CD14-positive monocyte (primary cell): ENCODE measurements around the gene PIAS1. TPM values are rescaled to one million over a fixed set of nuclear protein-coding genes. Genes with fewer than 3 reads are reported as not detected.
A peak's percentile ranks its signal among the peaks of the same experiment; 100 is the strongest.

Experiments
- DNase-seq, 3 donors: peaks; one replicate each; pipeline ENCODE4 v3.0.0-alpha.2; 2011 to 2022
- H2AFZ ChIP-seq: 2 replicates; pipeline ENCODE4 v1.6.0; 2012; ENCODE audit warnings: mild to moderate bottlenecking, low read depth, low read length, inconsistent platforms; ENCODE audit not compliant: insufficient read depth, poor library complexity, severe bottlenecking
- H3K27ac ChIP-seq, 2 donors: 1 replicate in 1 of 2; 2 replicates in 1 of 2; pipeline ENCODE4 v1.5.1; 2012 to 2013; ENCODE audit warnings: low read length in 2 of 2, control low read depth in 1 of 2, inconsistent platforms in 1 of 2, low read depth in 1 of 2, mild to moderate bottlenecking in 1 of 2
- H3K27me3 ChIP-seq, 2 donors: one replicate each; pipeline versions ENCODE4 v1.6.0 to v1.6.1; 2011 to 2013; ENCODE audit warnings: low read length in 2 of 2; ENCODE audit not compliant: control insufficient read depth in 2 of 2, insufficient read depth in 2 of 2
- H3K36me3 ChIP-seq, 2 donors: replicated peaks in 1 of 2; 1 replicate in 1 of 2; 2 replicates in 1 of 2; pipeline versions ENCODE4 v1.5.1 to v1.6.1; 2012 to 2013; ENCODE audit warnings: low read length in 2 of 2, control low read depth in 1 of 2, inconsistent platforms in 1 of 2, mild to moderate bottlenecking in 1 of 2; ENCODE audit not compliant: insufficient read depth in 2 of 2, control insufficient read depth in 1 of 2
- H3K4me1 ChIP-seq, 2 donors: 1 replicate in 1 of 2; 2 replicates in 1 of 2; pipeline versions ENCODE4 v1.5.1 to v1.6.1; 2012 to 2013; ENCODE audit warnings: low read length in 2 of 2, control low read depth in 1 of 2, inconsistent platforms in 1 of 2, mild to moderate bottlenecking in 1 of 2, moderate library complexity in 1 of 2; ENCODE audit not compliant: insufficient read depth in 2 of 2, control insufficient read depth in 1 of 2
- H3K4me2 ChIP-seq: replicated peaks from 2 replicates; pipeline ENCODE3; 2012; ENCODE audit warnings: low read length, moderate library complexity, mild to moderate bottlenecking; ENCODE audit not compliant: poor library complexity, severe bottlenecking; ENCODE audit errors: extremely low read depth
- H3K4me3 ChIP-seq, 3 experiments: fragments of 200-600 bp in 1 of 3; sonication (generic) in 1 of 3; replicated peaks in 1 of 3; 1 replicate in 2 of 3; 2 replicates in 1 of 3; pipeline ENCODE4 v1.5.1; 2011 to 2013; ENCODE audit warnings: low read length in 3 of 3, mild to moderate bottlenecking in 3 of 3, control low read depth in 2 of 3, low read depth in 2 of 3, inconsistent platforms in 1 of 3, moderate library complexity in 1 of 3
- H3K79me2 ChIP-seq: 2 replicates; pipeline ENCODE4 v1.6.0; 2012; ENCODE audit warnings: mild to moderate bottlenecking, control low read depth, inconsistent platforms, low read length, moderate library complexity; ENCODE audit not compliant: insufficient read depth
- H3K9ac ChIP-seq: 2 replicates; pipeline ENCODE4 v1.6.0; 2017; ENCODE audit warnings: low read length, mild to moderate bottlenecking; ENCODE audit not compliant: insufficient read depth, poor library complexity, severe bottlenecking
- H3K9me3 ChIP-seq, 2 donors: replicated peaks in 1 of 2; 1 replicate in 1 of 2; 2 replicates in 1 of 2; pipeline versions ENCODE4 v1.5.1 to v1.6.1; 2012 to 2013; ENCODE audit warnings: low read length in 2 of 2, control low read depth in 1 of 2; ENCODE audit not compliant: control insufficient read depth in 1 of 2, insufficient read depth in 1 of 2
- H4K20me1 ChIP-seq: 2 replicates; pipeline ENCODE4 v1.6.0; 2012; ENCODE audit warnings: mild to moderate bottlenecking, low read length, control low read depth, moderate library complexity; ENCODE audit not compliant: insufficient read depth
- H3K27ac Mint-ChIP-seq, 7 donors: one replicate each; pipeline ENCODE4 v1.8.0; 2020; ENCODE audit warnings: mild to moderate bottlenecking in 7 of 7, mixed read lengths in 7 of 7, moderate library complexity in 6 of 7, inconsistent platforms in 2 of 7
- H3K27me3 Mint-ChIP-seq, 3 donors: one replicate each; pipeline ENCODE4 v1.8.0; 2021 to 2022; ENCODE audit warnings: low read depth in 3 of 3, mild to moderate bottlenecking in 3 of 3, mixed read lengths in 3 of 3, moderate library complexity in 3 of 3, inconsistent platforms in 1 of 3
- H3K36me3 Mint-ChIP-seq, 2 donors: one replicate each; pipeline ENCODE4 v1.8.0; 2020; ENCODE audit warnings: mixed read lengths in 2 of 2, inconsistent platforms in 1 of 2, mild to moderate bottlenecking in 1 of 2
- H3K4me1 Mint-ChIP-seq: one replicate; pipeline ENCODE4 v1.8.0; 2020; ENCODE audit warnings: mild to moderate bottlenecking, mixed read lengths
- H3K4me3 Mint-ChIP-seq, 2 donors: one replicate each; pipeline ENCODE4 v1.8.0; 2020; ENCODE audit warnings: mild to moderate bottlenecking in 2 of 2, mixed read lengths in 2 of 2, moderate library complexity in 1 of 2
- H3K9me3 Mint-ChIP-seq, 7 donors: one replicate each; pipeline ENCODE4 v1.8.0; 2020 to 2022; ENCODE audit warnings: mixed read lengths in 7 of 7, mild to moderate bottlenecking in 6 of 7, moderate library complexity in 6 of 7, inconsistent platforms in 2 of 7
- CTCF ChIP-seq: fragments of 200-600 bp; IDR thresholded peaks from one replicate; pipeline ENCODE4 v1.8.0; 2022; ENCODE audit warnings: antibody characterized with exemption, mild to moderate bottlenecking
- WGBS: methylation state at CpG from one replicate; pipeline ENCODE4 v1.1.5; 2013; ENCODE audit warnings: missing lambda C conversion rate; ENCODE audit not compliant: insufficient coverage; 5-methylcytosine and 5-hydroxymethylcytosine counted together
- intact Hi-C, 2 donors: fragments of 100-400 bp; cut with micrococcal nuclease; formaldehyde crosslinking; loops; one replicate each; pipeline versions ENCODE4 v1.15.0 to v1.15.1; 2023
- polyA plus RNA-seq, 3 donors: library from polyadenylated mRNA; depleted of rRNA in 1 of 3; unstranded in 2 of 3; stranded (reverse) in 1 of 3; fragments of 300-500 nt in 2 of 3; fragments of >200 nt in 1 of 3; fragmentation: Illumina TruSeq in 2 of 3; gene quantifications; 1 replicate in 2 of 3; 2 replicates in 1 of 3; pipeline ENCODE4 v1.2.3, GENCODE V29; 2012 to 2021

PIAS1 gene
- polyA plus RNA-seq, 3 donors: 47.3 to 109 (median 89.8) TPM

GRCh38 chr15:68176601-68177000 lies 122.5 kb downstream of the PIAS1 start:
- H3K9me3 ChIP-seq: no peaks in the 10 kb centered on the region
- no peak overlapping the region for H3K4me2 ChIP-seq
- intact Hi-C loops: no loop called here
- H3K27me3 ChIP-seq: no peaks in the 10 kb centered on the region
- no CpG with 5 or more reads among the region's 3 CpGs for WGBS
- Mint-ChIP-seq H3K27ac (no peak overlapping the region), H3K4me3 (no peak overlapping the region), H3K9me3 (no peaks in the 10 kb centered on the region), H3K4me1 (no peaks in the 10 kb centered on the region), H3K27me3 (no peaks in the 10 kb centered on the region), H3K36me3 (peaks cover 52 to 65% of the 10 kb centered on the region in 2 donors)
- TF ChIP-seq CTCF: no peak
- H3K4me1 ChIP-seq: no peaks in the 10 kb centered on the region
- H3K79me2 ChIP-seq: peaks cover 22% of the 10 kb centered on the region
- H3K4me3 ChIP-seq: no peak overlapping the region
- no peak overlapping the region for H3K27ac ChIP-seq
- peaks cover 66 to 91% of the 10 kb centered on the region in 2 donors for H3K36me3 ChIP-seq
- no peak for DNase-seq
- H3K9ac ChIP-seq: no peak overlapping the region
- peaks cover 81% of the 10 kb centered on the region for H4K20me1 ChIP-seq
- no peak overlapping the region for H2AFZ ChIP-seq

- no peaks in the 10 kb centered on the region for H3K9me3 ChIP-seq
- H3K4me2 ChIP-seq: no peak overlapping the region
- peak overlapping the region in 1 of 2 donors; percentile 18 for H3K27ac ChIP-seq
- peaks cover 16% of the 10 kb centered on the region for H3K79me2 ChIP-seq
- no peaks in the 10 kb centered on the region for H3K4me1 ChIP-seq
- H3K4me1 Mint-ChIP-seq: no peaks in the 10 kb centered on the region
- no peak overlapping the region for H2AFZ ChIP-seq
- H3K36me3 ChIP-seq: peaks cover 75 to 95% of the 10 kb centered on the region in 2 donors
- no peak overlapping the region for H3K9ac ChIP-seq
- H3K4me3 ChIP-seq: no peak overlapping the region
- no peak for DNase-seq
- no peaks in the 10 kb centered on the region for H3K27me3 ChIP-seq
- no peaks in the 10 kb centered on the region for H3K27me3 Mint-ChIP-seq
- intact Hi-C loops: no loop called here
- no peak overlapping the region for H3K4me3 Mint-ChIP-seq
- H3K36me3 Mint-ChIP-seq: peaks cover 55 to 69% of the 10 kb centered on the region in 2 donors
- TF ChIP-seq CTCF: no peak
- no peaks in the 10 kb centered on the region for H3K9me3 Mint-ChIP-seq
- H4K20me1 ChIP-seq: peaks cover 82% of the 10 kb centered on the region
- peak overlapping the region in 2 of 7 donors; percentile 12 to 32 for H3K27ac Mint-ChIP-seq
Measured at GRCh38 chr15:68177742-68178141, 123.6 kb downstream of the PIAS1 start.
